Measurements from ENCODE around the gene PPP2R2C.

Gene PPP2R2C

GRCh38 chr4:6427439-6428090 lies 44.8 kb downstream of the PPP2R2C start:
- DNase-seq (ENCODE audit: extremely low read depth, low read depth) = no peak
- TF ChIP-seq, protein P1, sequence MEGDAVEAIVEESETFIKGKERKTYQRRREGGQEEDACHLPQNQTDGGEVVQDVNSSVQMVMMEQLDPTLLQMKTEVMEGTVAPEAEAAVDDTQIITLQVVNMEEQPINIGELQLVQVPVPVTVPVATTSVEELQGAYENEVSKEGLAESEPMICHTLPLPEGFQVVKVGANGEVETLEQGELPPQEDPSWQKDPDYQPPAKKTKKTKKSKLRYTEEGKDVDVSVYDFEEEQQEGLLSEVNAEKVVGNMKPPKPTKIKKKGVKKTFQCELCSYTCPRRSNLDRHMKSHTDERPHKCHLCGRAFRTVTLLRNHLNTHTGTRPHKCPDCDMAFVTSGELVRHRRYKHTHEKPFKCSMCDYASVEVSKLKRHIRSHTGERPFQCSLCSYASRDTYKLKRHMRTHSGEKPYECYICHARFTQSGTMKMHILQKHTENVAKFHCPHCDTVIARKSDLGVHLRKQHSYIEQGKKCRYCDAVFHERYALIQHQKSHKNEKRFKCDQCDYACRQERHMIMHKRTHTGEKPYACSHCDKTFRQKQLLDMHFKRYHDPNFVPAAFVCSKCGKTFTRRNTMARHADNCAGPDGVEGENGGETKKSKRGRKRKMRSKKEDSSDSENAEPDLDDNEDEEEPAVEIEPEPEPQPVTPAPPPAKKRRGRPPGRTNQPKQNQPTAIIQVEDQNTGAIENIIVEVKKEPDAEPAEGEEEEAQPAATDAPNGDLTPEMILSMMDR (IDR thresholded peaks at IDR 0.05; ENCODE audit: low read depth, low read length) = no peak

DNA sequence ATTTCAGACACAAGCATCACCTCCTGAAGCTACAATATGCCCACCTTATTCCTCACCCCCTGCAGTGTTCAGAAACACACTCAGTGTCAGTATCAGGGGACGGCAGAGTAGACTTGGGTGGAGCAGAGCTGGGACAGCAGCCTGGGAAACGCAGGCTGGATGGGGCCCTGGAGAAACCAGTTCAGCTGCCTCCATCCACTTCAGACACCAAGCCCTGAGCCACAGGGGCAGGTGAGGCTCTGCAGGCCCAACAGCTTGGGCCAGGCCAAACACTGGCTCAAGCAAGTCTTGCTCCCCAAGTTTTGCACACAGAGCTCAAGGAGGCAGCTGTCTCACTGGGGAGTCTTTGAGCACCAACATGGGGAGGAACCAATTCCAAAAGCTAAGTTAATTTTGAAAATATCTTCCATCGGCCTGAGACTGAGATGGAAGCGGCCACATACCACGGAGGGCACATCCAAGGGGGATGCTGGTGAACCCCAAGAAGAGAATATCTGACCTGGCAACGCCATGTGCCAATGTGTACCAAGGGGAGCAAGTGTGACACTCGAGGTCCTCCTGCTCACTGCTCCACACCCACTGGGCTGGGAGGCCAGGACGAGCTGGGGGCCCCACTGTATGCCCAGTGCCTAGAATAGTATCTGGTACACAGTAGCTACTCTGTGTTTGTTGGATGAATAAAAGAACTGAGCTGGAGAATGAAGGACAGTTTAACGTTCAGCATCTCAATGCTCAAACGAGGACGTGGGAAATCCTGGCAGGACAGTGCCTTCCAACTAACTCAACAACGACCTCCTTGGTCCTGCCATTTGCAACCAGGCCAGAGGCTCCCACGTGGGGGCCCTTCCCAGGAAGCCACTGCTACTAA lies 45.6 kb downstream of the PPP2R2C start:
- TF ChIP-seq, protein P1 (IDR thresholded peaks at IDR 0.05; ENCODE audit: low read depth, low read length) = no peak
- DNase-seq (ENCODE audit: extremely low read depth, low read depth) = no peak

DNA sequence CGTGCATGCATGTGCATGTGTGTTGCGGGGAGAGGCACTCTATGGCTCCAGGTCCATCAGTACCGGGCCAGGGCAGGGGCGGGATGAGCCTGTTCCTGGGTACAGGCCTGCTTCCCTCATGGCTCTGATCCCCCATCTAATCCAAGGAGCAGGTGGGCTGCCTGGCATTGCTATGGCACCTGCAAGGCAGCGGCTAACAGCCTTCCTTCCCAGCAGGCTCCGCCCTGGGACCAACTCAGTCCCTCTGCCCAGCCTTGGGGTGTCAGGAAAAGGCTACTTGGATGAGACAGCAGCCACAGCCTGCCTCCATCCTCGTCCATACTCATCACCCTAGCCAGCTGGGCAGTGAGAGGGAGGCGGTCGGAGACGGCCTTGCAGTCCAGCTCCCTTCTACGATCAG lies 46.5 kb downstream of the PPP2R2C start:
- DNase-seq (ENCODE audit: extremely low read depth, low read depth) = no peak
- TF ChIP-seq, protein P1 (IDR thresholded peaks at IDR 0.05; ENCODE audit: low read depth, low read length) = no peak

DNA sequence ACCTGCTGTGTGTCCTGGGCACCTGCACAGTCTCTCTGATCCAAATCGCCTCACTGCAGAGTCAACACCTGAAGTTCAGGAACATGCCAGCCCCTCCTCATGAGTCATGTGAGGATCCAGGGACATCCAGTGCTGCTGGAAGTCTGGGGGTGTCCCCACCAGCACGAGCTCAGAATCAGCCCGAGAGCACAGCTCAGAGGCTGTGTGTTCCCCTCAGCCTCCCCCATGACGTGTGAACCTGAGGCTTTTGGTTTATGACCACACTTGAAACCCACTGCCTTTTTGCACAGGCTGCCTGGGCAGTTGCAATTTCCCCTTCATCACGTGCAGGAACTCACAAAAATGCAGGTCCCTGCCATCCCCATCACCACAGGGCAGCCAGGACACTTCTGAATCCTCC lies 47.1 kb downstream of the PPP2R2C start:
- no peak for DNase-seq (ENCODE audit: extremely low read depth, low read depth)
- TF ChIP-seq, protein P1 (IDR thresholded peaks at IDR 0.05; ENCODE audit: low read depth, low read length) = no peak

DNA sequence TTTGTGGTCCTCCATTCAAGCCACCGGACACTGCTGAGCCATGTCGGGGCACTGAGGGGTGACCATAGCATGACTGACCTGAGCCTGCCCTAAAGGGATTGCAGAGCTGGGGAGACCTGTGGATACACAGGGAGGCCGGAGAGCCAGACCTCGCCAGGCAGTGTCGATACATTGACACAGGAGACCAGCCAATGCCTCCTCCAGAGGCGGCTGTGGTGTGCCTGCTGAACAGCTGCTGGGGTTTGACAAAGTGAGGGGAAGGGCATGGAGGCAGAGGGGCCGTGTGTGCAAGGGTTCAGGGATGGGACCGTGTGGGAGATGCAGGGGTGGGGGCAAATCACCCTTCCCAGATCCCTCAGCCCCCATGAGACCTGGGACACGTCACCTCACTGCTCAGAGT lies 48.0 kb downstream of the PPP2R2C start:
- TF ChIP-seq, protein P1 (IDR thresholded peaks at IDR 0.05; ENCODE audit: low read depth, low read length) = no peak
- no peak for DNase-seq (ENCODE audit: extremely low read depth, low read depth)

GRCh38 chr4:6423575-6423974 lies 48.8 kb downstream of the PPP2R2C start:
- no peak for DNase-seq (ENCODE audit: extremely low read depth, low read depth)
- TF ChIP-seq, protein P1 (IDR thresholded peaks at IDR 0.05; ENCODE audit: low read depth, low read length) = no peak

DNA sequence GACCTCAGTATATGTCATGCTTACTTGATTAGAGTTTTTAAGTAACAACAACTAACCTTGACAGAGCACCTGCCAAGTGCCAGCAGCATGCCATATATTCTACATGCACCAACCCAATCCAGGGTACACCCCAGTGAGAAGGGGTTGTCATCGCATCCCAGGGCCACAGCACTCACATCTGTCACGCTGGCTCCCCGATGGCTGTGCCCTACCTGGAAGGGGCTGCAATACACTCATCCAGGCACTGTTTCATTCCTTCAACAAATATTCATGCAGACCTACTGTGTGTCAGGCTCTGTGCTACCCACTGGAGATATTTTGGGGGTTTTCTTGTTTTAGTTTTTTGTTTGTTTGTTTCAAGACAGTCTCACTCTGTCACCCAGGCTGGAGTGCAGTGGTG lies 49.5 kb downstream of the PPP2R2C start:
- TF ChIP-seq, protein P1 (IDR thresholded peaks at IDR 0.05; ENCODE audit: low read depth, low read length) = no peak
- DNase-seq (ENCODE audit: extremely low read depth, low read depth) = no peak

All from AG09319 (cell line).